Activated CD4-positive, alpha-beta T cell treated with anti-CD3 and anti-CD28 coated beads, Interleukin-2, amount 50 U/mL, for 24 hours (primary cell): ENCODE measurements around the gene CMIP.
"Not testable (repeated sequence)": the region's sequence is repeated elsewhere in the genome, so short reads cannot be mapped to it uniquely, and the experiment has no call there.

Experiments used
- DNase-seq, 2 donors: peaks; one replicate each; pipeline ENCODE4 v3.0.0-alpha.2; 2020; ENCODE audit warnings: low read depth in 1 of 2, low spot score in 1 of 2

Gene CMIP

DNA sequence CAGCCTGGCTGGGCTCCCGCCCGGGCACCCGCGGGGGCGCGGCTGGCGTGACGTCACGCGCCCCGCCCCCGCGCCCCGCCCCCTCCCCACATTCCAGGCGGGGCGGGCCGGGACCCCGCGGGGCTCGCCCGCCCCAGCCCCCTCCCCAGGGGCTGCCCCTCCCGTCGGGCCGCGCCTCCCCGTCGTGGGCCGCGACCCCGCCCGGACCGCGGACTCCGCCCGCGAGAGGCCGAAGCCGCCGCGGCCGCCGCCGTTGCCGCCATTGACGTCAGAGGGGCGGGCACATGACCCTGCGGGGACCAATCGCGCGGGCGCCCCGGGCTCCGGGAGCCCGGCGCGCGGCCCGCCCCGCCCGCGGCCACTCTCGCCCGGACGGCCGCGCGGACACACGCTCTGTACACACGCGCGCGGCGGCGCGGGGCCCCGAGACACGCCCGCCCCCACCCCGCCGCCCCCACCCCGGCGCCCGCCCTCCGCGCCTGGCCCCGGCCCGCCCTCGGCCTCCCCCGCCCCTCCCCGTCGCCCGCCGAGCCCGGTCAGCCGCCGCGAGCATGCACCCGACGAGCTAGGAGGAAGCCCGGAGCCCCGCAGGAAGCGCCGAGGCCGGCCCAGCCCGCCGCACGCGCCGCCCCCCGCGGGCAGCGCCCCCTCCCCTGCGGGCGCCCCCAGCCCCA lies at the start of gene CMIP:
Gene CMIP (plus strand): TSS at position 361 of the 674 bp plus-strand sequence.
- DNase-seq: peak; percentile 57

DNA sequence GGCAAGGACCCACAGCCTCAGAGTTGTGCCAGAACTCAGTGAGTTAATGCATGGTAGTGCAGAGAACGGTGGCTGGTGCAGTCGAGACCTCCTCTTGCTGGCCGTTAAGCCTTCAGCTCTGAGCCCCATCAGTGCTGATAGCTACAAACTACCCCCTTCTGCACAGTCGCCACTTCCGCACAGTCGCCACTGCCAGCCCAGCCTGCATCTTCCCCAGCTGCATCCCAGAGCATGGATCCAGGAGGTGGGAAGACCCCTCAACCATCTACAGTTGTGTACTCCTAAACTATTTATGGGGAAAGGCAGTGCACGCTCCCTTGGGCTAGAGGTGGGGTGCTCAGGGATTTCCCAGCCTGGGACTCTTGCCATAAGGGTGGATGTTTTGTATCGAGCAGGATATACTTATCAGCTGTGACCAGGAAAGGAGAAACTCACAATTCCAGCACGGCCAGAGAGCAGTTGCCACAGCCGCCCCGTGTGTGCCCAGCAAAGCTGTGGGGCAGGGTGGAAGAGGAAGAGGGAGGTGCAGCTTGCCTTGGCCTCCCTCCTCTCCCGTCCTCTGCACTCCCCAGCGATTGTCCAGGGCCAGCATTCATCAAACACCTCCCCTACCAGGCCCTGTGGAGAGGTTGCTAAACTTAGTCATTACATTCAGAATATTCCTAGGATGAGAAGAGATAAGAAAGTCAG lies 49.5 kb upstream of the CMIP start:
- DNase-seq: no peak

DNA sequence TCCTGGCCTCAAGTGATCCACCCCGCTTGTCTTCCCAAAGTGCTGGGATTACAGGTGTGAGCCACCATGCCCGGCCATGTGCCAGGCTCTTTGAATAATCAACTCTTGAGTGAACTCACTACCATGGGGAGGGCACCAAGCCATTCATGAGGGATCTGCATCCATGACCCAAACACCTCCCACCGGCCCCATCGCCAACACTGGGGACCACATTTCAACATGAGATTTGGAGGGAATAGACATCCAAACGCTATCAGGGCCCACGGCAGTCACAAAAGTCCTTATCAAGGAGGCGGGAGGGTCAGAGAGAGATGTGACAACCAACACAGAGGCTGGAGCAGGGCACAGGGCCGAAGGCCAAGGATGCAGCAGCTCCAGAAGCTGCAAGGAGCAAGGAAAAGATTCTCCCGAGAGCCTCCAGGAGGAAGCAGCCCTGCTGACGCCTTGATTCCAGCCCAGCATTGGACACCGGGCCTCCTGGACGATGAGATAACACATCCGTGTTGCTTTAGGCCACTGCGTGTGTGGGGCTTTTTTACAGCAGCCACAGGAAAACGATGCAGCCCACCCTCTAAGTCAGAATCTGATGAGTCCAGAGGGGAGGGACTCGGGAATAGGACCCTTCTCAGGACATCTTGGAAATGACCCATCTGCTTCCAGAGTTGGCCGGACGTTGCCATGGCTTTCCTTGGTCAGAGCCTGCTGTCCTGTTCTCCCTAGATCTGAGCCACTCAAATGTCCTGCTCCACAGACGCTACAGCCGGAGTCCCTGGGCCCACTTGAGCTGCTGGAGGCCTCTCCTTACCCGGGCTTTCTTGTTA lies 47.3 kb upstream of the CMIP start:
- DNase-seq: no peak

DNA sequence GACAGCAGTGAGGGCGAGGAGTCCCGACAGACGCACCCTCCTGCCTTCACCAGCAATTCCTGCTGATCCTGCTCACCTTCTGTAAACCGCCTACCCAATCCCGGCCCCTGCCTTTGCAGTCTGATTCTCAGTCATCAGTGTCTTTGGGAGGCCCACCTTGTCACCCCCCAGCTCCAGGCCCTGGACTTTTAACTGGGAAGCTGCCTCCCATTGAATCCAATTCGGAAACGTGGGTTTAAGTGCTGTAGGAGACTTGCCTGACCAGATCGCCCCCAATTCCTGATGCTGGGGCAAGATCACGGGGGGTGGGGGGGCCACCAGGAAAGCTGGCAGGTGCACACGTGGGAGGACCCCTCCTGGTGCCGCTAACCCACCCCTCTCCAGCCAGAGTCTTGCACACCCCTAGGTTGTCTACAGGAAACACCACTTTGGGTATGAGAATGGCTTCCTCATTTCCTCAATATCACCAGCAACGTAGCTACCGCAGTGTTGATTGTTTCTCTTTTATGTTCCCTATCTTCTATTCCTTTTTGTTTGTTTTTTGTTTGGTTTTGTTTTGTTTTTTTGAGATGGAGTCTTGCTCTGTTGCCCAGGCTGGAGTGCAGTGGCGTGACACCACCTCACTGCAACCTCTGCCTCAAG lies 46.6 kb upstream of the CMIP start:
- DNase-seq: no peak

DNA sequence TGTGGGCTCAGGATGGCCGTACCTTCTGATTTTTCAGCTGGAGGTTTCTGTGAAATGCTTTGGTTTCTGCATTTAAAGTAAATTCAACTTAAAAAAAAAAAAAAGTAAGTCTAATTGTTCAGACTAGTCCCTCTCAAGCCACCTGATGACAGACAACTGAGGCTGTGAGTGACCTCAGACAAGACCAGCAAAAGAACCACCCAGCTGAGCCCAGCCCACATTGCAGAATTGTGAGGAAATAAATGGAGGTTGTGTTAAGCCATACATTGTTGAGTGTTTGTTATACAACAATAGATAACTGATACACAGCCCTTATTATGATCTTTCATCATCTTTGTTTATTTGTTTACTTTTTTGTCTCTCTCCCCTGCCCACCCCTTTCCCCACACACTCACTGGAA lies 44.7 kb upstream of the CMIP start:
- no peak for DNase-seq

DNA sequence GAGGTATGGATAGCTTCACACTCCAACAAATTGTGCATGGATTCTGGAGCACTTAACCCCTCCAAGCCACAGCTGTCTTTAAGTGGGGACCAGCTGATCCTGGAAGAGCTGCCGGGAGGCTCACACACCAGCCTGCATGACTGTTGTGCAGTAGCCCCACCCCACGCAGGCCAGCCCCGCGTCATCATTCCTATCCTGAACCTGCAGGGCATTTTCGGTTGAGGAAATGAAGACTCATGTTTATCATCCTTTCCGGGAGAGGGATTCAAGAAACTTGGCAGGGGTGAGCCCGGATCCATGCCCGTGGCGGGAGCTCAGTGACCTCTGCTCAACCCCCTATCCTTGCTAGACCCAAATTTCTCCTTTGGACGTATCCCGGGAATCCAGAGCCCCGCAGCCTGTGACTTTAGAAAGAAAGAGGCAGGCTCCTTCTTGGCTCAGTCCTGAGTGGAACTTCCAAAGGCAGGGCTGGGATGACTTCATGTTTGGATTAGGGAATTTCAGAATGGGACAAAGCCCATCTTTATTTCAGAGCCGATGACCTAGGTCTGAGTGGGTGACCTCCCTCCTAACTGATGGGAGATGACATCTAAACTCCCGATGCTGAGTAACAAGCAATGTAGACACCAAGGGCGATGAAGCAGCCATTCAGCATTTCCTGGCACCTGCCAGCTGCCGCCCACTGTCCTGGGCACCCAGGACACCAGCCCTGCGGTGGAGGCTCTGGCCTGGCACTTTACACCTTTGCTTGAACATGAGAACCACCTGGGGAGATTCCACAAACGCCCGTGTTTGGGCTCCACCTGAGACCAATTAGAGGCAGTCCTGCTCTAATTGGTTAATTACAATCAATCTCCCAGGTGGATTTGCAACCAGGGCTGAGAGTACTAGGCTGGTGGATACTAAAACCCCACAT lies 43.3 kb upstream of the CMIP start:
- DNase-seq: no peak

DNA sequence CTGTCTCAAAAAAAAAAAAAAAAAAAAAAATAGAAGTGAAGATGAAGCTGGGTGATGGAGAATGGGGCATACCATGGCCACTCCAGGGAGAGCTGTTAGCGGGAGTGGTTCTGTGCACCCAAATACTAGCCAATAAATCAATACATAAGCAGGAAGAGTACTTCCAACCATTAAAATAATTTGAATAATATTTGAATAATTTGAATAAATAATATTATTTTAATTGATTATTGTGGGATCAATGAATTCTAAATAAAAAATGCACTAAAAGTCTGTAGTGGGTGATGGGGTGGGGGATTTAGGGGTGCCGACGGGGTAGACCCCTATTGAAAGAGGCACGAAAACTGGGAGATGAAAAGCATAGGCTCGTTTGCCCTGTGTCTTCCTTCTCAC lies 41.4 kb upstream of the CMIP start:
- no peak for DNase-seq

DNA sequence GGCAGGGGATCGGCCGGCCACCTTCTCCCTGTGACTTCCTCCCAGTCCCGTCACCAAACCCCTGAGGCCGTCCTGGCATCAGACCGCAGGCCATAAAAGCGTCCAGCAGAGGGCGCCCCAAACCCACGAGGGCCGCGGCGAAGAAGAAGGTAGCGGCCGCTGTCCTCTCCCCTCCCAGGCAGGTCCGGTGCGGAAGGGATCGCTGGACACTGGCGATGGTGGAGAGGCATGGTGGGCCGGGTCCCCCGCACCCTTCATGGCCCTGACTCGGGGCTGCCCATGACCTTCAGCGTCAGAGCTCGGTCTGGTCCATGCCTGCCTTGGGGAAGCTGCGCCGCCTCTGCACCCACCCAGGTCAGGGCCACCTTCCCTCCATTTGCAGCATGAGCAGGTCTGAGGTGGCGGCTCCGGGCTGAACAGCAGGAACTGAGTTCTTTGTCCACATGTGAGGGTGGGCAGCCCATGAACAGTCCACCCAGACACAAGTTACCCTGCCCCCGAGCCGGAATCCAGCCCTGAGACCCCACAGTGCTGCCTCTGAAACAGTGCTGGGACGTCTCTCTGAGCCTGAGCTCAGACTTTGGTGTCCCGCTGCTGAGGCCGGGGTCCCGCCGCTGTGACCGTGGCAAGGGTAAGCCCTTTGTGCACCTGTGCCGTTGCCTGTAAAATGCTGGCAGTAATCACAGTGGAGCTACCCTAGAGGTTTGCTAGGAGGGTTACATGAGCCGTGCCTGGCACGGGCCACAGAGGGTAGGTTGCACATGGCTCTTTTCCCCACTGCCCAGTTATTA lies 40.8 kb upstream of the CMIP start:
- peak; percentile 70 to 76 for DNase-seq

DNA sequence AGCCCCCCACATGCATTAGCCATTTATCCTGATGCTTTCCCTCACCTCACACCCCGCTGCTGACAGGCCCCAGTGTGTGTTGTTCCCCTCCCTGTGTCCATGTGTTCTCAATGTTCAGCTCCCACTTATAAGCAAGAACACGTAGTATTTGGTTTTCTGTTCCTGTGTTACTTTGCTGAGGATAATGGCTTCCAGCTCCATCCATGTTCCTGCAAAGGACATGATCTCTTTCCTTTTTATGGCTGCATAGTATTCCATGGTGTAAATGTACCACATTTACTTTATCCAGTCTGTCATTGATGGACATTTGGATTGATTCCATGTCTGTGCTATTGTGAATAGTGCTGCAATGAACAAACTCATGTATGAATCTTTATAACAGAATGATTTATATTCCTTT lies 39.6 kb upstream of the CMIP start:
- DNase-seq: not testable (repeated sequence)

DNA sequence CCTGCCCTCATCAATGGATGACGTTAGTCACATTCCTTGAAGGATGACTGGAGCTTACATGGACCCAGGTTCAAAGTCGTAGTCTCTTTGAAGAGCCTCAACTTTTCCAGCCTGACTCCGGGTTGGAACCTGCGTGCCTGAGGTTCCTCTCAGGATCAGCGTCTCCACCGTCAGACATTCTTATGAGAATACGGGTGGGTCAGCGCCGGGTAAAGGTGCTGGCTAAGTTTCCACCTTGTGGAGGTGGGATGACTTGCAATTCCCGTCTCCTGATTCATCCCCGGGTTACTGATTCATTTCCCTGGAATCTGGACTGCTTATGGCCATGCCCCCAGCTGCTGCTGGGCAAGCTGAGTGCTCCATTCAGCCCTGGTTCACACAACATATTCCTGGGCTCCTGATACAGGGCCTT lies 38.9 kb upstream of the CMIP start:
- no peak for DNase-seq

DNA sequence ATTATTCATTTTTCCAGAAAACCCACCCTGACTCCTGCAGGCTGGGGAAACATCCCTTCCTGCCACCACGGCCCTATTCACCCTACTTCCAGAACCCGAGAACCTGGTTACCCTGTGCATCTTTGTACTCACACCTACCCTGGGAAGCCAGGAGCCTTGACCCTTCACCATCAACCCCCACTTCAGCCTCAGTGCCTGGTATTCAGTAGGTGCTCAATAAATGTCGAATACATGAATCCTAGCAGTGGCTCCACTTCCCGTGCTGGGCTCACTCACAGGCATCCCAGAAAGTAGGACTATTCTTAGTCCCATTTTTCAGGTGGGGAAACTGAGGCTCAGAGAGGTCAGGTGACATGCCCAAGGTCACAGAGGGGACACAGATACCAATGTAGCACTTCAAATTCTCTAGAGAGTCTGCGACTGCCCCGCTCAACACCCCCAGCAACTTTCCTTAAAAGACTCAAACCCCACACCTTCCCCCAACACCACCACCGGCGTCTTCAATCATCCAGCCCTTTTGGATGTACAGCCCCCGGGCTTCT lies 36.1 kb upstream of the CMIP start:
- DNase-seq: no peak

DNA sequence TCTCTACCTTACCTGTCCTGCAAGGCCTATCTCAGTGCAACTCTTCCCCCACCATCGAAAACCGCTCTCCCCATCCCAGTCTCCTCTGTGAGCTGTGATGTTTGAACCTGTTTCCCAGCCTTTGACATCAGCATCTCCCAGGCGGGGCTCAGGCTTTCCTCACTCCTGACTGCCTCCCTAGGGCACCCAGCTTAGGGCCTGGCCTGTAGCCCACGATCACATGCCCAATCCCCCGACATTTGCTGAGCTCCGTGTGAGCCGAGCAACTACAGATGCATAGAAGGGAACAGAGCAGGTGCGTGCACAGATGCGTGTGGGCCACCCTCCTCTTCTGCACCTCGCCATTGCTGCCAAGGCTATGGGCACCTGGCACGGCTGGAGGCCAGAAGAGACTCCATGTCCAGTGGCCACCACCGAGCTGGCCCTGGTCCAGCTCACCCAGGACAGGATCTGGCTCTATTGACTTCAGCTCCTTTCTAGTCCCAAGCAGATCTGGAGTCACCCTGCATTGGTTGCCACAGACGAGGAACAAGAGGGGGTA lies 35.5 kb upstream of the CMIP start:
- no peak for DNase-seq

DNA sequence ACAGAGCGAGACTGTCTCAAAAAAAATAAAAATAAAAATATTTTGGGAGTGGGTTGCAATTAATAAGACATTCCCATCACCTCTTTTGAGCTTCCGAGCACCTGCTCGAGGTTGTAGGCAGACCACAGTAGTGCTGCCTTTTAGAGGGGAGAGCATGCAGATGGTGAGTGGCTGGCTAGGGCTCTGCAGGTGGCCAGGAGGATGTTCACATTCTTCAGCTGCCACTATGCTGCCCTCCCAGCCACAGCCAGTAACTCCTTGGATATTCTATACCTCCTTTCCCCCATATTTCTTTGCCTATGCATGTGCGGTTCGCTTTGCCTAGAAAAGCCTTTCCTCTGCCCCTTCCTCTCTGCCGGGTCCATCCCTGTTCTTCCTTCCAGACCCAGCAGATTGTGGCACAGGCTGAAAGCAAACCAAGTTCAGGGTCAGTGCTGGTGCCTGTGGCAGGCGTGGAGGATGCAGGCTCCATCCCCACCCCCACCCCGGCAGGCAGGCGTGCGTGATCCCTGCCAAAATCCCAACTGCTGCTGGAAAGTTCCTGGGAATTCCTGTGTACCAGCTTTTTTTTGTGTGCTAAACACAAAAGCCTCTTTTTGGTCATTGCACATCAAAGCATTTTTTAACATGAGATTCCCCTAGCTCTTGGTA lies 33.8 kb upstream of the CMIP start:
- no peak for DNase-seq

DNA sequence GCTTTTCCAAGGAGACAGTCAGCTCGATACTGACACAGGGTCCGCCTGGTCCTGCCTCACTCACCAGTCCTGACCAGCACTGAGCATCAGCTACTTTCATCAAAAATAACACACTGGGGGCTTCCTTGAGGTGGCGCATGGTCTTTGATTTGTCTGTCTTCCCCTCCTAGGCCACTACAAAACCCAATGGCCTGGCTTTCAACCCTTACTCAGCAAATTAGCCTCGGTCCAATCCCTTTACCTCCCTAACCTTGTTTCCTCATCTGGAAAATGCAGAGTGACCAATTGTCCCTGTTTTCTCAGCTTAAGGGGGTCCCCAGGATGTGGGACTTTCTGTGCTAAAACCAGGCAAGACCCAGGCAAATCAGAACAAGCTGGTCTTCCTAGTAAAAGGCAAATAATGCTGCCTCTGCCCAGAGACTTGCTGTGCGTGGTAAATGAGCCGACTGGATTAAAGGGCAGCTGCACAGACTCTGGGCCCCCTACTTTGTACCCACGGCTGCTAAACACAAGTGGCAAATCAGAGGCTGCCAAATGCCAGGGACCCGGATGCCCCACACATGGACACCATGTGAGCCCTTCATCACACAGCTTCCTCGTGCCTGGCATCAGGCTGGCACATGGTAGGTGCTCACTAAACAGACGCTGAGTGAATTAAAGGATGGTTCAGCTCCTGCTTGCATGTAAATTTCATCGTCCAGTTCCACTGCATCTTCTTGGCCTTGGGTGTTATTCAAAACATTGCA lies 31.2 kb upstream of the CMIP start:
- DNase-seq: no peak

DNA sequence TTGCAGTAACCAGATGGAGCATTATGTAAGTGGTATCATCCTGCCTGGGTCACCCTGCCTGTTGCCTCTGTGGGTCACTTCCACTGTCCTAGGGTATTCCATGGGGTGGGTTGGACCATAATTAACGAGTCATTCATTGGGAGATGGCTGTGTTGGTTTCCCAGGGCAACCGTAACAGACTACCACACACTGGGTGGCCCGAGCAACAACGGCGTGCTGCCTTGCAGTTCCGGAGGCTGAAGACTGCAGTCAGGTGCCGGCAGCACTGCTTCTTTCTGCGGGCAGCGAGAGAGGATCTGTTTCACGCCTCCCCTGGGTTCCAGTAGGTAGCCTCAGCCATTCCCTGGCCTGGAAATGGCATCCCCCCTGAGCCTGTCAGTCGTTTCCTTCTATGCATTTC lies 28.9 kb upstream of the CMIP start:
- no peak for DNase-seq

DNA sequence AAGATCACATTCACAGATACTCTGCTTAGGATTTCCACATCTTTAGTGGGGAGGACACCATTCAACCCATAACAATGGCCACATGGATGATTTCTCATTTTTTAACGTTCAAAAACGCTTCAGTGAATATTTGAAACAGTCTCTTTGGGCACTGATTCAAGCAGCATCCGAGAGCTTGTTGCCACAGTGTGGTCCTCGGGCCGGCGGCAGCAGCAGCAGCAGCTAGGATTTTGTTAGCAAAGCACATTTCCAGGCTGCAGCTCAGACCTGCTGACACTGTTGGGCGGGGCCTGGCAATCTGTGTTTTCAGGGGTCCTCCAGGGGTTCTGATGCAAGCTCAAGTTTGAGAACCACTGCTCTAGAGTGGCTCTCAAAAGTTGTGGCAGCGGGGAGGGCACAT lies 27.9 kb upstream of the CMIP start:
- DNase-seq: no peak

DNA sequence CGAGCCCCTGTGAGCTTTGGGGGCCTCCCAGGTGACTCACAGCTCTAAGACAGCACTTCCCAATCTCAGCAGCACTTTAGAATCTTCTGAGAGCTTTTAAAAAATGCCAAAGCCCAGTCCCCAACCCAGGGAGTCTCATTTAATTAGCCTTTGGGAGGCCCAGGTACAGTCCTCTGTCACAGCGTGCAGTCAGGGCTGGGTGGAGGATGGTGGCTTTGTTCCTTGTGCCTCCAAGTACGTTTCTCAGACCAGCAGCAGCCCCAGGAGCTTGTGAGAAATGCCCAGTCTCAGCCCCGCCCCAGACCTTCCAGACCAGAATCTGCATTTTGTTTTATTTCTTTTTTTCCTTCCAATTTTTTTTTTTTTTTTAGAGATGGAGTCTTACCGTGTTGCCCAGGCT lies 27.4 kb upstream of the CMIP start:
- DNase-seq: no peak

DNA sequence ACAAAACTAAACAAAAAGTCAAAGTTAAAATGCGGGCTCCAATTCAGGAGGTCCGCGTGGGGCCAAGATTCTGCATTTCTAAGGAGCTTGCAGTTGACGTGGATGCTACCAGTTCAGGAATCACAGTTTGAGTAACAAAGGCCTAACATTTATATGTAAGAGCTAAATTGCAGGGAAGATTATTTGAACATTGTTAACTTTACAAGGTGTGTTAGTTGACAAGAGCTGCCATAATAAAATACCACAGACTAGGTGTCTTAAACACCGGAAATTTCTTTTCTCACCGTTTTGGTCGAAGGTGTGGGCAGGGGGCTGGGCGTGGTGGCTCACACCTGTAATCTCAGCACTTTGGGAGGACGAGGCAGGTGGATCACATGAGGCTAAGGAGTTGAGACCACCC lies 24.8 kb upstream of the CMIP start:
- DNase-seq: no peak
